GM23338 (cell line): Measurements from ENCODE around the gene LUZP2. TPM values are rescaled to one million over a fixed set of nuclear protein-coding genes. Genes with fewer than 3 reads are reported as not detected.

Experiments
- ATAC-seq: fragments of 200-7000 bp; cut with Tn5 transposase; 3 replicates; pipeline ENCODE4 v1.9.1; 2020
- DNase-seq: peaks from one replicate; pipeline ENCODE4 v3.0.0-alpha.2; 2015; ENCODE audit warnings: low spot score
- H2AFZ ChIP-seq: fragments of 200-600 bp; sonication (generic); 2 replicates; pipeline ENCODE4 v1.8.0; 2016; ENCODE audit warnings: antibody characterized with exemption, mild to moderate bottlenecking, moderate library complexity
- H3F3A ChIP-seq: fragments of 200-600 bp; sonication (generic); replicated peaks from 2 replicates; pipeline ENCODE4 v1.8.0; 2017; ENCODE audit warnings: antibody characterized with exemption, mixed run types, low read depth
- H3K27ac ChIP-seq: fragments of 200-600 bp; sonication (generic); 2 replicates; pipeline ENCODE4 v1.6.1; 2016; ENCODE audit warnings: low read depth
- H3K27me3 ChIP-seq: fragments of 200-600 bp; sonication (generic); 2 replicates; pipeline ENCODE4 v1.8.0; 2016; ENCODE audit warnings: mild to moderate bottlenecking, mixed run types, moderate library complexity; ENCODE audit not compliant: insufficient read depth
- H3K36me3 ChIP-seq: fragments of 200-600 bp; sonication (generic); 2 replicates; pipeline ENCODE4 v1.8.0; 2016; ENCODE audit warnings: mild to moderate bottlenecking; ENCODE audit not compliant: insufficient read depth
- H3K4me1 ChIP-seq: fragments of 200-600 bp; sonication (generic); 2 replicates; pipeline ENCODE4 v1.8.0; 2016; ENCODE audit warnings: mild to moderate bottlenecking, moderate library complexity; ENCODE audit not compliant: insufficient read depth
- H3K4me2 ChIP-seq: fragments of 200-600 bp; sonication (generic); 2 replicates; pipeline ENCODE4 v1.7.1; 2017; ENCODE audit warnings: mixed run types
- H3K4me3 ChIP-seq: fragments of 200-600 bp; sonication (generic); 2 replicates; pipeline ENCODE4 v1.6.1; 2016; ENCODE audit warnings: mixed run types
- H3K79me2 ChIP-seq: fragments of 200-600 bp; sonication (generic); replicated peaks from 2 replicates; pipeline ENCODE4 v1.8.0; 2017; ENCODE audit warnings: mild to moderate bottlenecking; ENCODE audit not compliant: insufficient read depth
- H3K9me2 ChIP-seq: fragments of 200-600 bp; sonication (generic); 2 replicates; pipeline ENCODE4 v1.8.0; 2017; ENCODE audit not compliant: insufficient read depth
- H4K20me1 ChIP-seq: fragments of 200-600 bp; sonication (generic); replicated peaks from 2 replicates; pipeline ENCODE4 v1.8.0; 2017; ENCODE audit warnings: mild to moderate bottlenecking; ENCODE audit not compliant: insufficient read depth
- H3K27ac Mint-ChIP-seq: 2 replicates; pipeline ENCODE4 v1.8.0; 2020; ENCODE audit warnings: inconsistent platforms, mild to moderate bottlenecking, moderate library complexity, mixed read lengths
- H3K27me3 Mint-ChIP-seq: 3 replicates; pipeline ENCODE4 v1.8.0; 2022; ENCODE audit warnings: low read depth, mild to moderate bottlenecking, moderate library complexity, mixed read lengths, inconsistent platforms; ENCODE audit not compliant: insufficient read depth, poor library complexity
- H3K36me3 Mint-ChIP-seq: 3 replicates; pipeline ENCODE4 v1.8.0; 2021; ENCODE audit warnings: low read depth, mild to moderate bottlenecking, inconsistent platforms, moderate library complexity, mixed read lengths
- H3K4me1 Mint-ChIP-seq: 3 replicates; pipeline ENCODE4 v1.8.0; 2020; ENCODE audit warnings: mild to moderate bottlenecking, inconsistent platforms, mixed read lengths
- H3K4me3 Mint-ChIP-seq: 3 replicates; pipeline ENCODE4 v1.8.0; 2021; ENCODE audit warnings: moderate library complexity, mild to moderate bottlenecking, inconsistent platforms, mixed read lengths
- H3K9me3 Mint-ChIP-seq: 3 replicates; pipeline ENCODE4 v1.8.0; 2020; ENCODE audit warnings: moderate library complexity, mild to moderate bottlenecking, inconsistent platforms, mixed read lengths
- EZH2 ChIP-seq: fragments of 200-600 bp; sonication (generic); IDR thresholded peaks from one replicate; pipeline ENCODE4 v1.8.0; 2017; ENCODE audit warnings: antibody characterized with exemption, mild to moderate bottlenecking, low read depth; ENCODE audit not compliant: unreplicated experiment
- polyA plus RNA-seq: library from polyadenylated mRNA; unstranded; fragments of >200 nt; fragmentation: Nextera tagmentation; extraction: Ambion mirVana; gene quantifications from 2 replicates; pipeline ENCODE4 v1.2.1, GENCODE V29; 2016
- total RNA-seq: library from RNA; depleted of rRNA; stranded (reverse); fragments of >200 nt; shearing (Covaris generic); gene quantifications from 2 replicates; pipeline ENCODE4 v1.2.3, GENCODE V29; 2014
- TF ChIP-seq, protein P1 (sequence below), 2 experiments: fragments of 200-600 bp in 1 of 2; sonication (generic) in 1 of 2; conservative IDR thresholded peaks; 2 replicates each; pipeline versions ENCODE4 v1.5.1 to v1.6.1; 2016 to 2017; ENCODE audit warnings: antibody characterized with exemption in 2 of 2, low read depth in 2 of 2, mild to moderate bottlenecking in 2 of 2, moderate library complexity in 1 of 2
- TF ChIP-seq, protein P2 (sequence below): IDR thresholded peaks from one replicate; pipeline ENCODE4 v1.6.1; 2018; ENCODE audit warnings: antibody characterized with exemption; ENCODE audit not compliant: unreplicated experiment

The LUZP2 gene
- total and polyA plus RNA-seq, 2 experiments from 2014 or later = 2.0 to 9.2 TPM

DNA sequence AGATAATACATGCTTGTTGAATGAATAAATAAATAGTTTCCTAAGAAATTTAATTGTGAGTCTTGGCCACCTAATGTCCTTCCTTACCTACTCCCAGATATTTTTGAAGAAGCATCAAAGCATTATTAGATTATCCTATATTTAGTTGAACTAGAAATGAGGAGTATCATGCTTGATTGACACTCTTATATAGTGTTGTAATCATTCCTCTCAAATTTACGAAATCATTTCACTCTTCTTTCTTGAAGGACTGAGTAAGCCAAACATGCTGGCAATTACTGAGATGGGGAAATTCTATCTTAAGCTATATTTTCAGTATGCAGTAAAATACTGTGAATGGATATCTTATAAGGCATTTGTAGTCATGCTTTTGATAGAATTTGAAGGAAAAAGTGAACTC, 189.0 kb downstream of the LUZP2 start:
- Mint-ChIP-seq H3K27ac (no peak overlapping the region), H3K4me3 (no peak overlapping the region), H3K36me3 (no peaks in the 10 kb centered on the region), H3K9me3 (no peaks in the 10 kb centered on the region), H3K4me1 (peaks cover 15% of the 10 kb centered on the region), H3K27me3 (peaks cover 4% of the 10 kb centered on the region)
- Histone ChIP-seq H3K9me2 (no peaks in the 10 kb centered on the region), H2AFZ (no peak overlapping the region), H3K4me2 (no peak overlapping the region), H3K36me3 (no peaks in the 10 kb centered on the region), H3K4me1 (no peaks in the 10 kb centered on the region; the same call in 1 of the 2 replicates), H3K4me3 (no peak overlapping the region), H4K20me1 (no peaks in the 10 kb centered on the region), H3F3A (no peaks in the 10 kb centered on the region), H3K27me3 (no peaks in the 10 kb centered on the region), H3K27ac (no peak overlapping the region), H3K79me2 (no peaks in the 10 kb centered on the region)
- ATAC-seq (no peak), DNase-seq (no peak)
- TF ChIP-seq, protein P1, sequence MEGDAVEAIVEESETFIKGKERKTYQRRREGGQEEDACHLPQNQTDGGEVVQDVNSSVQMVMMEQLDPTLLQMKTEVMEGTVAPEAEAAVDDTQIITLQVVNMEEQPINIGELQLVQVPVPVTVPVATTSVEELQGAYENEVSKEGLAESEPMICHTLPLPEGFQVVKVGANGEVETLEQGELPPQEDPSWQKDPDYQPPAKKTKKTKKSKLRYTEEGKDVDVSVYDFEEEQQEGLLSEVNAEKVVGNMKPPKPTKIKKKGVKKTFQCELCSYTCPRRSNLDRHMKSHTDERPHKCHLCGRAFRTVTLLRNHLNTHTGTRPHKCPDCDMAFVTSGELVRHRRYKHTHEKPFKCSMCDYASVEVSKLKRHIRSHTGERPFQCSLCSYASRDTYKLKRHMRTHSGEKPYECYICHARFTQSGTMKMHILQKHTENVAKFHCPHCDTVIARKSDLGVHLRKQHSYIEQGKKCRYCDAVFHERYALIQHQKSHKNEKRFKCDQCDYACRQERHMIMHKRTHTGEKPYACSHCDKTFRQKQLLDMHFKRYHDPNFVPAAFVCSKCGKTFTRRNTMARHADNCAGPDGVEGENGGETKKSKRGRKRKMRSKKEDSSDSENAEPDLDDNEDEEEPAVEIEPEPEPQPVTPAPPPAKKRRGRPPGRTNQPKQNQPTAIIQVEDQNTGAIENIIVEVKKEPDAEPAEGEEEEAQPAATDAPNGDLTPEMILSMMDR (conservative IDR thresholded peaks at IDR 0.05; ENCODE audit: low read depth in 2 of 2) = no peak
- TF ChIP-seq, protein P2, sequence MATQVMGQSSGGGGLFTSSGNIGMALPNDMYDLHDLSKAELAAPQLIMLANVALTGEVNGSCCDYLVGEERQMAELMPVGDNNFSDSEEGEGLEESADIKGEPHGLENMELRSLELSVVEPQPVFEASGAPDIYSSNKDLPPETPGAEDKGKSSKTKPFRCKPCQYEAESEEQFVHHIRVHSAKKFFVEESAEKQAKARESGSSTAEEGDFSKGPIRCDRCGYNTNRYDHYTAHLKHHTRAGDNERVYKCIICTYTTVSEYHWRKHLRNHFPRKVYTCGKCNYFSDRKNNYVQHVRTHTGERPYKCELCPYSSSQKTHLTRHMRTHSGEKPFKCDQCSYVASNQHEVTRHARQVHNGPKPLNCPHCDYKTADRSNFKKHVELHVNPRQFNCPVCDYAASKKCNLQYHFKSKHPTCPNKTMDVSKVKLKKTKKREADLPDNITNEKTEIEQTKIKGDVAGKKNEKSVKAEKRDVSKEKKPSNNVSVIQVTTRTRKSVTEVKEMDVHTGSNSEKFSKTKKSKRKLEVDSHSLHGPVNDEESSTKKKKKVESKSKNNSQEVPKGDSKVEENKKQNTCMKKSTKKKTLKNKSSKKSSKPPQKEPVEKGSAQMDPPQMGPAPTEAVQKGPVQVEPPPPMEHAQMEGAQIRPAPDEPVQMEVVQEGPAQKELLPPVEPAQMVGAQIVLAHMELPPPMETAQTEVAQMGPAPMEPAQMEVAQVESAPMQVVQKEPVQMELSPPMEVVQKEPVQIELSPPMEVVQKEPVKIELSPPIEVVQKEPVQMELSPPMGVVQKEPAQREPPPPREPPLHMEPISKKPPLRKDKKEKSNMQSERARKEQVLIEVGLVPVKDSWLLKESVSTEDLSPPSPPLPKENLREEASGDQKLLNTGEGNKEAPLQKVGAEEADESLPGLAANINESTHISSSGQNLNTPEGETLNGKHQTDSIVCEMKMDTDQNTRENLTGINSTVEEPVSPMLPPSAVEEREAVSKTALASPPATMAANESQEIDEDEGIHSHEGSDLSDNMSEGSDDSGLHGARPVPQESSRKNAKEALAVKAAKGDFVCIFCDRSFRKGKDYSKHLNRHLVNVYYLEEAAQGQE = no peak

DNA sequence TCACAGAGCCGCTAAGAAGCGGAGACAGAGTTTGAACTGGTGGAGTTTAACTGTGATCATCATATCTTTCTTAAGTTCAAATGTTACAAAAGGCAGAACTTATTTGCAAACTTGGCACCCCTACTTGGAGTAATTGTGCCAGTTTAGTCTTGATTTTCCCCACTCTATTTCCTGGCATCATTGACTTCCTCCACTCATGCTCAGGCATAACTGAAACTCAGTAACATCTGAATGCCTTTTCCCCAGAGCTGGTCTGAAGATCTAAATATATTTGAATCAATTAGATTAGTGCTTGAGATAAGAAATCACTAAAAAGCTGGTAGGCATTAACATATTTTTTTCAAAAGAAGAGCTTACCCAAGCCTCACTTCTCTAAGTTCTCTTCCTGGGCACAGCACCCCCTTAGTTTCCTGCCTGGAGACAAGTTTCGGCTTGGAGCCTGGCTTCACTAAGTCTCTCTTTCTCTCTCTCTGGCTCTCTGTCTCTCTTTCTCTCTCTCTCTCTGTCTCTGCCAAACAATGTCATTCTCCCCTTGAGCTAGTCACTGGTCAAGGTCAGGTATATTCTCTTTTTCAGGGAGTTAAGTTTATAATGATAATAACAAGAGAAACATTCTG, 190.8 kb downstream of the LUZP2 start:
- Histone ChIP-seq H3K79me2 (no peaks in the 10 kb centered on the region), H3K27ac (no peak overlapping the region), H3K4me1 (no peaks in the 10 kb centered on the region; the same call in 1 of the 2 replicates), H2AFZ (no peak overlapping the region; the same call in 1 of the 2 replicates), H3K36me3 (no peaks in the 10 kb centered on the region), H4K20me1 (no peaks in the 10 kb centered on the region), H3K27me3 (no peaks in the 10 kb centered on the region), H3K4me3 (no peak overlapping the region), H3K9me2 (no peaks in the 10 kb centered on the region), H3F3A (no peaks in the 10 kb centered on the region), H3K4me2 (no peak overlapping the region)
- H3K36me3 Mint-ChIP-seq = no peaks in the 10 kb centered on the region
- ATAC-seq (no peak), DNase-seq (no peak)
- H3K9me3 Mint-ChIP-seq = no peaks in the 10 kb centered on the region
- peaks cover 15% of the 10 kb centered on the region for H3K4me1 Mint-ChIP-seq
- peaks cover 2% of the 10 kb centered on the region for H3K27me3 Mint-ChIP-seq
- TF ChIP-seq EZH2 = no peak
- TF ChIP-seq, protein P1 (conservative IDR thresholded peaks at IDR 0.05; ENCODE audit: low read depth in 2 of 2) = no peak
- H3K27ac Mint-ChIP-seq = no peak overlapping the region
- no peak overlapping the region for H3K4me3 Mint-ChIP-seq
